Kidney (tissue), 14 donors: ENCODE measurements around the gene ATR. TPM values are rescaled to one million over a fixed set of nuclear protein-coding genes. Genes with fewer than 3 reads are reported as not detected.

Experiments
- DNase-seq, 5 donors: peaks; one replicate each; pipeline ENCODE4 v3.0.0-alpha.2; 2013 to 2020
- FAIRE-seq: peaks from 2 replicates; lab custom pipeline; 2012; peaks lifted over from hg19 to GRCh38; lab: Jason Lieb, UNC
- H3K27ac ChIP-seq, 2 donors: one replicate each; pipeline ENCODE4 v1.7.0; 2013; ENCODE audit warnings: low read depth in 2 of 2, low read length in 2 of 2, inconsistent platforms in 1 of 2
- H3K27me3 ChIP-seq: one replicate; pipeline ENCODE4 v1.7.1; 2013; ENCODE audit warnings: low read length, inconsistent platforms; ENCODE audit not compliant: control insufficient read depth, insufficient read depth
- H3K36me3 ChIP-seq, 3 donors: one replicate each; pipeline versions ENCODE4 v1.7.0 to v1.7.1; 2013; ENCODE audit warnings: low read length in 3 of 3, control low read depth in 1 of 3, inconsistent platforms in 1 of 3; ENCODE audit not compliant: insufficient read depth in 3 of 3, control insufficient read depth in 2 of 3
- H3K4me1 ChIP-seq, 3 donors: one replicate each; pipeline versions ENCODE4 v1.7.0 to v1.7.1; 2013; ENCODE audit warnings: low read length in 3 of 3, inconsistent platforms in 1 of 3, low read depth in 1 of 3; ENCODE audit not compliant: control insufficient read depth in 2 of 3, insufficient read depth in 2 of 3
- H3K4me3 ChIP-seq, 3 donors: one replicate each; pipeline versions ENCODE4 v1.7.0 to v1.8.1; 2013; ENCODE audit warnings: low read length in 3 of 3, control low read depth in 1 of 3, inconsistent platforms in 1 of 3
- H3K9ac ChIP-seq, 3 donors: one replicate each; pipeline versions ENCODE4 v1.7.0 to v1.7.1; 2013; ENCODE audit warnings: low read length in 3 of 3, control low read depth in 1 of 3, inconsistent platforms in 1 of 3
- H3K9me3 ChIP-seq, 3 donors: one replicate each; pipeline versions ENCODE4 v1.7.0 to v1.7.1; 2013; ENCODE audit warnings: low read length in 3 of 3, control low read depth in 1 of 3, inconsistent platforms in 1 of 3; ENCODE audit not compliant: control insufficient read depth in 2 of 3, insufficient read depth in 1 of 3
- CTCF ChIP-seq: IDR thresholded peaks from 3 replicates; pipeline ENCODE4 v1.5.1; 2012; ENCODE audit warnings: mild to moderate bottlenecking, moderate library complexity, borderline replicate concordance; ENCODE audit not compliant: insufficient read depth; ENCODE audit errors: extremely low read depth
- intact Hi-C: fragments of 100-400 bp; cut with DNase I; formaldehyde crosslinking; loops from one replicate; pipeline ENCODE4 v1.11.1; 2022
- polyA plus RNA-seq: library from polyadenylated mRNA; stranded (reverse); fragments of 350-450 nt; fragmentation: Illumina TruSeq; extraction: RNeasy Lipid Tissue Mini Kit (QIAGEN cat#74804); gene quantifications from one replicate; pipeline ENCODE4 v1.2.3, GENCODE V29; 2014; ENCODE audit warnings: low read depth, low replicate concordance; ENCODE audit not compliant: insufficient read depth
- total RNA-seq: library from RNA; stranded (reverse); fragmentation: NEBNext Ultra II Directional; extraction: Animal tissue kit (Norgen Biotek cat#: 25700); gene quantifications from one replicate; pipeline ENCODE4 v1.2.1, GENCODE V29; 2021
- donor health status: control.
- donor health status: control.
- donor health status: control.
- donor health status: control.
- donor health status: control.
- donor health status: DM: yes; HTN: yes; CAD: no.
- donor health status: Normal renal cell carcinoma (clear cell type).

Gene ATR
- total and polyA plus RNA-seq, 2 donors from 2014 or later: 17.4 to 31.8 TPM

DNA sequence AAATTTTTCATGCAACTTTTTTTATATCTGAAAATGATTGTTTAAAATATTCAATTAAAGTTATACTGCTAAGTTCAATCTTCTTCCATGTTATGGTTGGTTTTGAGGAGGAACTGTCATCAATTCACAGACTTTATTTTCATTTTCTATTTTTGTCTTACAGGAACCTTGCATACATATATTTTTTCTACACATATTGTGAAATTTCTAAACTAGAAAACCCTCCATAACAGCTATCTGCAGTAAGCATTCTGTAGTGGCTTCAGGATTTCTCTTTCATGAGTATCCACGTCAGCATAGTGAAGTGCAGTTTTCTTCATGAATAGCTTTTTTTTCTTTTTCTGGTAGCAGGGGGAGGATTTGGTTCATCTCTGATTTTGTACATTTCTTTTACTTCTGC is 48.2 kb downstream of the ATR start:
- Histone ChIP-seq H3K27ac (no peak overlapping the region), H3K4me3 (no peak overlapping the region), H3K36me3 (peaks cover 2 to 14% (median 6%) of the 10 kb centered on the region in 3 donors), H3K27me3 (no peaks in the 10 kb centered on the region), H3K9ac (no peak overlapping the region), H3K9me3 (no peaks in the 10 kb centered on the region), H3K4me1 (no peaks in the 10 kb centered on the region)
- intact Hi-C loops: no loop called here
- DNase-seq (no peak), FAIRE-seq (peak; percentile 21)
- no peak for TF ChIP-seq CTCF

GRCh38 chr3:142523921-142524566 is 54.5 kb downstream of the ATR start:
- no peaks in the 10 kb centered on the region for H3K4me1 ChIP-seq
- no peak overlapping the region for H3K27ac ChIP-seq
- no peak for TF ChIP-seq CTCF
- no peak overlapping the region for H3K4me3 ChIP-seq
- H3K9me3 ChIP-seq: peaks cover 2 to 4% (median 3%) of the 10 kb centered on the region in 3 donors
- FAIRE-seq (no peak), DNase-seq (no peak)
- no peak overlapping the region for H3K9ac ChIP-seq
- peaks cover 3 to 12% (median 10%) of the 10 kb centered on the region in 3 donors for H3K36me3 ChIP-seq
- intact Hi-C loops: no loop called here
- H3K27me3 ChIP-seq: no peaks in the 10 kb centered on the region

DNA sequence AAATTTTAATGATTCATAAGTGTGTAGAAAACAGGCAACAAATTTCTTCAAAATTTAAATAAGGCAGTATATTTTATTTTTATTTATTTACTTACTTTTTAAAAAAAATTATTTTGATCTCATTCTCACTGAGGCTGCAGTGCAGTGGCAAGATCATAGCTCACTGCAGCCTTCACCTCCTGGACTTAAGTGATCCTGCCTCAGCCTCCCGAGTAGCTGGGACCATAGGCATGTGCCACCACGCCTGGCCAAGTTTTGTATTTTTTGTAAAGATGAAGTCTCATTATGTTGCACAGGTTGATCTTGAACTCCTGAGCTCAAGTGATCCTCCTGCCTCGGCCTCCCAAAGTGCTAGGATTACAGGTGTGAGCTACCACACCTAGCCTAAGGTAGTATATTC is 69.5 kb downstream of the ATR start:
- H3K4me3 ChIP-seq: no peak overlapping the region
- H3K27ac ChIP-seq: no peak overlapping the region
- H3K4me1 ChIP-seq: no peaks in the 10 kb centered on the region
- H3K36me3 ChIP-seq: peaks cover 2 to 7% (median 5%) of the 10 kb centered on the region in 3 donors
- intact Hi-C loops: no loop called here
- no peaks in the 10 kb centered on the region for H3K9me3 ChIP-seq
- no peak overlapping the region for H3K9ac ChIP-seq
- TF ChIP-seq CTCF: no peak
- no peaks in the 10 kb centered on the region for H3K27me3 ChIP-seq
- FAIRE-seq: no peak
- DNase-seq: no peak
